K562 (cell line): ENCODE data around the gene NSMF. TPM values are rescaled to one million over a fixed set of nuclear protein-coding genes. Genes with fewer than 3 reads are reported as not detected.
A peak's percentile ranks its signal among the peaks of the same experiment; 100 is the strongest.

Experiments
- SIN3A ChIP-seq, 2 experiments: fragments of 150-350 bp in 1 of 2; IDR thresholded peaks; 2 replicates each; pipeline ENCODE4 v1.6.1; 2011 to 2016; ENCODE audit warnings: borderline replicate concordance in 2 of 2, low read depth in 2 of 2, low read length in 2 of 2, mild to moderate bottlenecking in 2 of 2, moderate library complexity in 2 of 2; ENCODE audit not compliant: control insufficient read depth in 1 of 2
- TBL1XR1 ChIP-seq, 2 experiments: IDR thresholded peaks; 2 replicates each; pipeline ENCODE4 v1.6.1; 2012; ENCODE audit warnings: improper control_type of control experiment in 2 of 2, low read length in 2 of 2, mild to moderate bottlenecking in 1 of 2
- polyA plus RNA-seq, 8 experiments: library from polyadenylated mRNA; depleted of rRNA in 4 of 8; stranded (reverse) in 5 of 8; unstranded in 3 of 8; fragments of >200 nt; fragmentation: Nextera tagmentation in 2 of 8; fragmentation: Illumina TruSeq in 1 of 8; extraction: Ambion mirVana in 2 of 8; extraction: Trizol in 1 of 8; gene quantifications; 2 replicates each; pipeline versions ENCODE4 v1.2.1 to v1.2.3, GENCODE V29; 2011 to 2014; ENCODE audit warnings: inconsistent platforms in 1 of 8, missing spikeins in 1 of 8
- total RNA-seq, 7 experiments: library from RNA; depleted of rRNA in 6 of 7; stranded (reverse); fragments of >200 nt in 6 of 7; fragmentation: Illumina TruSeq in 2 of 7; extraction: Trizol in 2 of 7; gene quantifications; 2 replicates each; pipeline versions ENCODE4 v1.2.1 to v1.2.3, GENCODE V29; 2011 to 2021; ENCODE audit warnings: low replicate concordance in 1 of 7
- TF ChIP-seq, protein P1 (sequence below), 2 experiments: fragments of 450-650 bp; conservative IDR thresholded peaks; 2 replicates each; pipeline ENCODE4 v1.6.1; 2017; ENCODE audit warnings: mild to moderate bottlenecking in 2 of 2, moderate library complexity in 2 of 2
- TF ChIP-seq, protein P2 (sequence below): sonication (generic); formaldehyde crosslinking; IDR thresholded peaks from 2 replicates; pipeline ENCODE4 v1.8.0; 2022; ENCODE audit warnings: mild to moderate bottlenecking, missing genetic modification reagents
- TF ChIP-seq, protein P3 (sequence below): IDR thresholded peaks from 2 replicates; pipeline ENCODE4 v1.6.1; 2011; ENCODE audit warnings: borderline replicate concordance, low read depth, mild to moderate bottlenecking, moderate library complexity, low read length; ENCODE audit not compliant: insufficient read depth, poor library complexity, severe bottlenecking
- TF ChIP-seq, protein P4 (sequence below), 2 experiments: fragments of 450-650 bp; formaldehyde crosslinking in 1 of 2; IDR thresholded peaks; 2 replicates each; pipeline versions ENCODE4 v1.4.0 to v1.6.1; 2014 to 2020; ENCODE audit warnings: mild to moderate bottlenecking in 2 of 2, borderline replicate concordance in 1 of 2, low read depth in 1 of 2

Gene NSMF
- total and polyA plus RNA-seq, 9 of the 15 experiments (the other 6 are each of a cell fraction or from before 2014, with no cell fraction given): 0.20 to 82.7 (median 29.3) TPM

DNA sequence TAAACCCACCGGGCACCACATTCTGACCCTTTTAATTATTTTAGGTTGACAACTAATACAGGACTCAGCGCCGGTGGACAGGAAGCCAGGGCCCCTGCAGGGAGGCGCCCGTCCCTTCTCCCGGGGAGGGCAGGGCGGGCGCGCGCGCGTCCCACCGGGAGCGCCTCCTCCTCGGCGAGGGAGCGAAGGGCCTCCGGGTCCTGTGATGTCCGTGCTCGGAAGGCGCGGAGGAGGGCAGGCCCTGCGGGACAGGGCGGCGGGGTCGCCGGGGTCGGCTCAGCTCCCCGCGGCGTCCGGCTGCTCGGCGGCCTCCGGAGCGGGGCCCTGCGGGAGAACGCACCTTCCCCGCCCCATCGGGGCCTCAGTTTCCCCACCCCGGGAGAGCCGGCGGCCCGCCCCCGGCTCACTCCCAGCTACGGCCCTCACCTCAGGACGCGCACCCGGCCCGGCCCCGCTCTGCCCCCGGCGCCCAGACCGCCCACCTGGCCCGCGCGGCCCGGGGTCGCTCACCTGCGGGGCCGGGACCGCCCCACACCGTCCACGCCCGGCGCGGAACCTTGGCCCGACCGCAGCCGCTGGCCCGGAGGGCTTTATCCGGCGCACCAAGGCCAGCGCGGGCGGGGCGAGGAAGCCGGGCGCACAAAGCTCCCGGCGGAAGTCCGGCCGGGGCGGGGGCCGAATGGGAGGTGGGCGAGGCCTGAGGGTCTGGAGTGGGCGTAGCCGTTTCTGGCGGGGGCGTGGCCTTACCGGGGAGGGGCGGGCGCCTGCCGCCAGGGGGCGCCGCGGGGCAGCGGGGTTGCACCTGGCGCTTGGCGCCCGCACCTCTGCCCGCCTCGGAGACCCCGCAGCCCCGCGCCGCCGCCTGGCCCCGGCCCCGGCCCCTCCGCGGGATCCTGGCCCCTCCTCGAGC is 36.3 kb downstream of the NSMF start, which contains the start of the genes EXD3 and NOXA1 (continued):
- TF ChIP-seq, protein P1, sequence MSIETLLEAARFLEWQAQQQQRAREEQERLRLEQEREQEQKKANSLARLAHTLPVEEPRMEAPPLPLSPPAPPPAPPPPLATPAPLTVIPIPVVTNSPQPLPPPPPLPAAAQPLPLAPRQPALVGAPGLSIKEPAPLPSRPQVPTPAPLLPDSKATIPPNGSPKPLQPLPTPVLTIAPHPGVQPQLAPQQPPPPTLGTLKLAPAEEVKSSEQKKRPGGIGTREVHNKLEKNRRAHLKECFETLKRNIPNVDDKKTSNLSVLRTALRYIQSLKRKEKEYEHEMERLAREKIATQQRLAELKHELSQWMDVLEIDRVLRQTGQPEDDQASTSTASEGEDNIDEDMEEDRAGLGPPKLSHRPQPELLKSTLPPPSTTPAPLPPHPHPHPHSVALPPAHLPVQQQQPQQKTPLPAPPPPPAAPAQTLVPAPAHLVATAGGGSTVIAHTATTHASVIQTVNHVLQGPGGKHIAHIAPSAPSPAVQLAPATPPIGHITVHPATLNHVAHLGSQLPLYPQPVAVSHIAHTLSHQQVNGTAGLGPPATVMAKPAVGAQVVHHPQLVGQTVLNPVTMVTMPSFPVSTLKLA (conservative IDR thresholded peaks at IDR 0.05): peak in 1 of 2 experiments; percentile 38; a peak in 1 of 4 replicates
- TF ChIP-seq SIN3A (IDR thresholded peaks at IDR 0.05; ENCODE audit: borderline replicate concordance in 2 of 2, control insufficient read depth in 1 of 2, low read depth in 2 of 2, low read length in 2 of 2) (peak; percentile 52 to 62; a peak in 2 of 4 replicates), TBL1XR1 (IDR thresholded peaks at IDR 0.05; ENCODE audit: low read length in 2 of 2) (peak; percentile 15 to 36; a peak in 1 of 4 replicates)
- TF ChIP-seq, protein P2, sequence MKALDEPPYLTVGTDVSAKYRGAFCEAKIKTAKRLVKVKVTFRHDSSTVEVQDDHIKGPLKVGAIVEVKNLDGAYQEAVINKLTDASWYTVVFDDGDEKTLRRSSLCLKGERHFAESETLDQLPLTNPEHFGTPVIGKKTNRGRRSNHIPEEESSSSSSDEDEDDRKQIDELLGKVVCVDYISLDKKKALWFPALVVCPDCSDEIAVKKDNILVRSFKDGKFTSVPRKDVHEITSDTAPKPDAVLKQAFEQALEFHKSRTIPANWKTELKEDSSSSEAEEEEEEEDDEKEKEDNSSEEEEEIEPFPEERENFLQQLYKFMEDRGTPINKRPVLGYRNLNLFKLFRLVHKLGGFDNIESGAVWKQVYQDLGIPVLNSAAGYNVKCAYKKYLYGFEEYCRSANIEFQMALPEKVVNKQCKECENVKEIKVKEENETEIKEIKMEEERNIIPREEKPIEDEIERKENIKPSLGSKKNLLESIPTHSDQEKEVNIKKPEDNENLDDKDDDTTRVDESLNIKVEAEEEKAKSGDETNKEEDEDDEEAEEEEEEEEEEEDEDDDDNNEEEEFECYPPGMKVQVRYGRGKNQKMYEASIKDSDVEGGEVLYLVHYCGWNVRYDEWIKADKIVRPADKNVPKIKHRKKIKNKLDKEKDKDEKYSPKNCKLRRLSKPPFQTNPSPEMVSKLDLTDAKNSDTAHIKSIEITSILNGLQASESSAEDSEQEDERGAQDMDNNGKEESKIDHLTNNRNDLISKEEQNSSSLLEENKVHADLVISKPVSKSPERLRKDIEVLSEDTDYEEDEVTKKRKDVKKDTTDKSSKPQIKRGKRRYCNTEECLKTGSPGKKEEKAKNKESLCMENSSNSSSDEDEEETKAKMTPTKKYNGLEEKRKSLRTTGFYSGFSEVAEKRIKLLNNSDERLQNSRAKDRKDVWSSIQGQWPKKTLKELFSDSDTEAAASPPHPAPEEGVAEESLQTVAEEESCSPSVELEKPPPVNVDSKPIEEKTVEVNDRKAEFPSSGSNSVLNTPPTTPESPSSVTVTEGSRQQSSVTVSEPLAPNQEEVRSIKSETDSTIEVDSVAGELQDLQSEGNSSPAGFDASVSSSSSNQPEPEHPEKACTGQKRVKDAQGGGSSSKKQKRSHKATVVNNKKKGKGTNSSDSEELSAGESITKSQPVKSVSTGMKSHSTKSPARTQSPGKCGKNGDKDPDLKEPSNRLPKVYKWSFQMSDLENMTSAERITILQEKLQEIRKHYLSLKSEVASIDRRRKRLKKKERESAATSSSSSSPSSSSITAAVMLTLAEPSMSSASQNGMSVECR: peak; percentile 67; the same call in 1 of the 2 replicates
- TF ChIP-seq, protein P3, sequence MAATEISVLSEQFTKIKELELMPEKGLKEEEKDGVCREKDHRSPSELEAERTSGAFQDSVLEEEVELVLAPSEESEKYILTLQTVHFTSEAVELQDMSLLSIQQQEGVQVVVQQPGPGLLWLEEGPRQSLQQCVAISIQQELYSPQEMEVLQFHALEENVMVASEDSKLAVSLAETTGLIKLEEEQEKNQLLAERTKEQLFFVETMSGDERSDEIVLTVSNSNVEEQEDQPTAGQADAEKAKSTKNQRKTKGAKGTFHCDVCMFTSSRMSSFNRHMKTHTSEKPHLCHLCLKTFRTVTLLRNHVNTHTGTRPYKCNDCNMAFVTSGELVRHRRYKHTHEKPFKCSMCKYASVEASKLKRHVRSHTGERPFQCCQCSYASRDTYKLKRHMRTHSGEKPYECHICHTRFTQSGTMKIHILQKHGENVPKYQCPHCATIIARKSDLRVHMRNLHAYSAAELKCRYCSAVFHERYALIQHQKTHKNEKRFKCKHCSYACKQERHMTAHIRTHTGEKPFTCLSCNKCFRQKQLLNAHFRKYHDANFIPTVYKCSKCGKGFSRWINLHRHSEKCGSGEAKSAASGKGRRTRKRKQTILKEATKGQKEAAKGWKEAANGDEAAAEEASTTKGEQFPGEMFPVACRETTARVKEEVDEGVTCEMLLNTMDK: peak; percentile 86
- TF ChIP-seq, protein P4, sequence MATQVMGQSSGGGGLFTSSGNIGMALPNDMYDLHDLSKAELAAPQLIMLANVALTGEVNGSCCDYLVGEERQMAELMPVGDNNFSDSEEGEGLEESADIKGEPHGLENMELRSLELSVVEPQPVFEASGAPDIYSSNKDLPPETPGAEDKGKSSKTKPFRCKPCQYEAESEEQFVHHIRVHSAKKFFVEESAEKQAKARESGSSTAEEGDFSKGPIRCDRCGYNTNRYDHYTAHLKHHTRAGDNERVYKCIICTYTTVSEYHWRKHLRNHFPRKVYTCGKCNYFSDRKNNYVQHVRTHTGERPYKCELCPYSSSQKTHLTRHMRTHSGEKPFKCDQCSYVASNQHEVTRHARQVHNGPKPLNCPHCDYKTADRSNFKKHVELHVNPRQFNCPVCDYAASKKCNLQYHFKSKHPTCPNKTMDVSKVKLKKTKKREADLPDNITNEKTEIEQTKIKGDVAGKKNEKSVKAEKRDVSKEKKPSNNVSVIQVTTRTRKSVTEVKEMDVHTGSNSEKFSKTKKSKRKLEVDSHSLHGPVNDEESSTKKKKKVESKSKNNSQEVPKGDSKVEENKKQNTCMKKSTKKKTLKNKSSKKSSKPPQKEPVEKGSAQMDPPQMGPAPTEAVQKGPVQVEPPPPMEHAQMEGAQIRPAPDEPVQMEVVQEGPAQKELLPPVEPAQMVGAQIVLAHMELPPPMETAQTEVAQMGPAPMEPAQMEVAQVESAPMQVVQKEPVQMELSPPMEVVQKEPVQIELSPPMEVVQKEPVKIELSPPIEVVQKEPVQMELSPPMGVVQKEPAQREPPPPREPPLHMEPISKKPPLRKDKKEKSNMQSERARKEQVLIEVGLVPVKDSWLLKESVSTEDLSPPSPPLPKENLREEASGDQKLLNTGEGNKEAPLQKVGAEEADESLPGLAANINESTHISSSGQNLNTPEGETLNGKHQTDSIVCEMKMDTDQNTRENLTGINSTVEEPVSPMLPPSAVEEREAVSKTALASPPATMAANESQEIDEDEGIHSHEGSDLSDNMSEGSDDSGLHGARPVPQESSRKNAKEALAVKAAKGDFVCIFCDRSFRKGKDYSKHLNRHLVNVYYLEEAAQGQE (IDR thresholded peaks at IDR 0.05; ENCODE audit: borderline replicate concordance): peak; percentile 38; the same call in 1 of the 2 replicates
- TF ChIP-seq, protein P4 (CRISPR knock-in tag; IDR thresholded peaks at IDR 0.05; ENCODE audit: low read depth): peak; percentile 67; the same call in 1 of the 2 replicates
